Endothelial cell of umbilical vein (primary cell): Measurements from ENCODE around the gene TBCD. TPM values are rescaled to one million over a fixed set of nuclear protein-coding genes. Genes with fewer than 3 reads are reported as not detected.

Experiments
- BruUV-seq: library from RNA; stranded (reverse); fragments of 400-500 nt; replicated peaks from 2 replicates; lab custom pipeline; 2021; lab: Mats Ljungman, UMichigan
- CTCF ChIA-PET: fragments of 300-600, 350-600 bp; sonication (Branson Sonifier 250); formaldehyde crosslinking; loops from one replicate; lab custom pipeline; 2021; ENCODE audit warnings: antibody characterized with exemption, inconsistent platforms; lab: Charles Lee
- POLR2A ChIA-PET: fragments of 300-600, 350-600 bp; sonication (Branson Sonifier 250); formaldehyde crosslinking; loops from one replicate; lab custom pipeline; 2021; ENCODE audit warnings: antibody characterized with exemption, inconsistent platforms; lab: Charles Lee
- DNase-seq: peaks from one replicate; pipeline ENCODE4 v3.0.0-alpha.2; 2011; ENCODE audit warnings: low read depth, low spot score
- FAIRE-seq: peaks from 2 replicates; lab custom pipeline; 2011; peaks lifted over from hg19 to GRCh38; lab: Jason Lieb, UNC
- H2AFZ ChIP-seq: 2 replicates; pipeline ENCODE4 v1.6.0; 2012; ENCODE audit warnings: low read depth, low read length, control low read depth, inconsistent platforms
- H3K27ac ChIP-seq: 2 replicates; pipeline ENCODE4 v1.5.1; 2011; ENCODE audit warnings: low read depth, mild to moderate bottlenecking, control low read depth, low read length, moderate library complexity; ENCODE audit not compliant: insufficient read depth
- H3K27me3 ChIP-seq, 2 experiments: 2 replicates each; pipeline versions ENCODE4 v1.6.0 to v1.6.1; 2011; ENCODE audit warnings: low read length in 2 of 2, mixed read lengths in 1 of 2; ENCODE audit not compliant: control insufficient read depth in 2 of 2, insufficient read depth in 2 of 2
- H3K36me3 ChIP-seq, 2 experiments: 2 replicates in 1 of 2; 3 replicates in 1 of 2; pipeline ENCODE4 v1.5.1; 2011; ENCODE audit warnings: low read length in 2 of 2, mild to moderate bottlenecking in 1 of 2, moderate library complexity in 1 of 2; ENCODE audit not compliant: control insufficient read depth in 2 of 2, insufficient read depth in 2 of 2; ENCODE audit errors: extremely low read depth in 1 of 2
- H3K4me1 ChIP-seq: 3 replicates; pipeline ENCODE4 v1.5.1; 2011; ENCODE audit warnings: mild to moderate bottlenecking, low read length; ENCODE audit not compliant: control insufficient read depth, insufficient read depth; ENCODE audit errors: extremely low read depth
- H3K4me2 ChIP-seq: 2 replicates; pipeline ENCODE4 v1.6.1; 2011; ENCODE audit warnings: low read length, control low read depth, mixed read lengths; ENCODE audit not compliant: insufficient read depth
- H3K4me3 ChIP-seq, 3 experiments: fragments of 200-600 bp in 1 of 3; sonication (generic), shearing (Covaris generic) in 1 of 3; replicated peaks in 1 of 3; 2 replicates each; pipeline ENCODE4 v1.5.1; 2011 to 2016; ENCODE audit warnings: control low read depth in 3 of 3, low read length in 3 of 3, mild to moderate bottlenecking in 2 of 3, inconsistent platforms in 1 of 3, low read depth in 1 of 3, moderate library complexity in 1 of 3; ENCODE audit not compliant: insufficient read depth in 1 of 3
- H3K79me2 ChIP-seq: 2 replicates; pipeline ENCODE4 v1.6.0; 2012; ENCODE audit warnings: low read length, inconsistent platforms; ENCODE audit not compliant: control insufficient read depth, insufficient read depth
- H3K9ac ChIP-seq: replicated peaks from 2 replicates; pipeline ENCODE3; 2011; ENCODE audit warnings: low read length, control low read depth; ENCODE audit not compliant: insufficient read depth; ENCODE audit errors: extremely low read depth
- H3K9me1 ChIP-seq: replicated peaks from 3 replicates; pipeline ENCODE4 v1.6.0; 2011; ENCODE audit warnings: mild to moderate bottlenecking, low read length; ENCODE audit not compliant: control insufficient read depth, insufficient read depth; ENCODE audit errors: extremely low read depth
- H3K9me3 ChIP-seq: replicated peaks from 2 replicates; pipeline ENCODE4 v1.5.1; 2012; ENCODE audit warnings: low read length, inconsistent platforms; ENCODE audit not compliant: control insufficient read depth, insufficient read depth
- H4K20me1 ChIP-seq: replicated peaks from 2 replicates; pipeline ENCODE3; 2011; ENCODE audit warnings: mild to moderate bottlenecking, low read length; ENCODE audit not compliant: control insufficient read depth, insufficient read depth; ENCODE audit errors: extremely low read depth
- CTCF ChIP-seq, 2 donors: IDR thresholded peaks; 1 replicate in 1 of 2; 2 replicates in 1 of 2; pipeline ENCODE4 v1.5.1; 2011; ENCODE audit warnings: low read length in 2 of 2, mild to moderate bottlenecking in 2 of 2, moderate library complexity in 2 of 2, control low read depth in 1 of 2, inconsistent platforms in 1 of 2, low read depth in 1 of 2; ENCODE audit not compliant: insufficient read depth in 1 of 2; ENCODE audit errors: extremely low read depth in 1 of 2
- EZH2 ChIP-seq: IDR thresholded peaks from 2 replicates; pipeline ENCODE4 v1.6.1; 2012; ENCODE audit warnings: borderline replicate concordance, low read depth, mild to moderate bottlenecking, moderate library complexity, low read length, inconsistent platforms; ENCODE audit not compliant: severe bottlenecking
- FOS ChIP-seq: IDR thresholded peaks from 2 replicates; pipeline ENCODE4 v1.6.1; 2011; ENCODE audit warnings: mild to moderate bottlenecking, low read length, moderate library complexity, borderline replicate concordance; ENCODE audit not compliant: insufficient read depth
- GATA2 ChIP-seq: IDR thresholded peaks from 2 replicates; pipeline ENCODE4 v1.7.0; 2011; ENCODE audit warnings: low read depth, mild to moderate bottlenecking, moderate library complexity, mixed read lengths, low read length; ENCODE audit not compliant: insufficient read length, insufficient read depth
- MAX ChIP-seq: IDR thresholded peaks from 2 replicates; pipeline ENCODE4 v1.6.1; 2011; ENCODE audit not compliant: insufficient read depth, insufficient read length
- MYC ChIP-seq: IDR thresholded peaks from one replicate; pipeline ENCODE4 v1.6.1; 2011; ENCODE audit warnings: mild to moderate bottlenecking, low read depth, low read length
- POLR2A ChIP-seq: IDR thresholded peaks from 2 replicates; pipeline ENCODE4 v1.6.1; 2012; ENCODE audit warnings: low read depth, mild to moderate bottlenecking, control low read depth, low read length
- POLR2AphosphoS5 ChIP-seq: IDR thresholded peaks from 2 replicates; pipeline ENCODE4 v1.6.1; 2012; ENCODE audit warnings: low read depth, mild to moderate bottlenecking, control low read depth, low read length, moderate library complexity; ENCODE audit not compliant: insufficient read depth
- dilution Hi-C: fragments of 300-500 bp; cut with MboI; formaldehyde crosslinking; loops from one replicate; pipeline ENCODE4 v1.15.0; 2019; ENCODE audit warnings: low sequenced_read_pairs; ENCODE audit not compliant: extremely low pct_ligation_motif_present
- intact Hi-C: fragments of 100-400 bp; cut with micrococcal nuclease; formaldehyde crosslinking; loops from one replicate; pipeline ENCODE4 v1.10.0; 2022
- polyA plus RNA-seq, 4 experiments: library from polyadenylated mRNA; depleted of rRNA in 3 of 4; stranded (reverse) in 3 of 4; unstranded in 1 of 4; fragments of >200 nt; gene quantifications; 2 replicates each; pipeline versions ENCODE4 v1.2.1 to v1.2.3, GENCODE V29; 2011 to 2012; ENCODE audit warnings: missing spikeins in 1 of 4
- total RNA-seq: library from RNA; stranded (reverse); gene quantifications from 2 replicates; pipeline ENCODE4 v1.2.3, GENCODE V29; 2021

The TBCD gene
- total and polyA plus RNA-seq, 2 donors (not counting 3 experiments of a cell fraction or from before 2014, with no cell fraction given): 121 to 145 TPM

- ChIA-PET CTCF (interaction anchor here (1.6 kb wide), 2 partner anchors 20 to 24 kb away, joined by 3 to 4 read pairs; no protein-coding TSS in a partner anchor), POLR2A (no interaction called here)
- Histone ChIP-seq H3K27ac (no peak overlapping the region), H3K27me3 (no peaks in the 10 kb centered on the region), H3K4me2 (no peak overlapping the region), H3K36me3 (peaks cover 3 to 13% of the 10 kb centered on the region in 2 experiments), H3K4me3 (no peak overlapping the region), H4K20me1 (no peaks in the 10 kb centered on the region), H3K9me1 (no peaks in the 10 kb centered on the region), H2AFZ (no peak overlapping the region), H3K79me2 (peaks cover 16% of the 10 kb centered on the region), H3K9ac (no peak overlapping the region), H3K9me3 (no peaks in the 10 kb centered on the region), H3K4me1 (peaks cover 23% of the 10 kb centered on the region)
- no peak for TF ChIP-seq CTCF (IDR thresholded peaks at IDR 0.05; ENCODE audit: extremely low read depth in 1 of 2, insufficient read depth in 1 of 2, low read depth in 1 of 2, low read length in 2 of 2)
- TF ChIP-seq POLR2A: no peak
- no peak for TF ChIP-seq GATA2
- TF ChIP-seq POLR2AphosphoS5: no peak
- TF ChIP-seq EZH2: no peak
- no peak for TF ChIP-seq FOS
- no peak for TF ChIP-seq MYC
- no peak for TF ChIP-seq MAX
- no TSS peak for BruUV-seq
- dilution Hi-C loops: no loop called here
- intact Hi-C loops: no loop called here
- FAIRE-seq (no peak), DNase-seq (no peak)
Measured at GRCh38 chr17:82873521-82873920, 121.7 kb downstream of the TBCD start.
